Esophagus (tissue), 2 donors: ENCODE results near the gene LRP5. TPM values are rescaled to one million over a fixed set of nuclear protein-coding genes. Genes with fewer than 3 reads are reported as not detected.
"Not testable (repeated sequence)": the region's sequence is repeated elsewhere in the genome, so short reads cannot be mapped to it uniquely, and the experiment has no call there.

Experiments
- H3K27ac ChIP-seq, 2 donors: one replicate each; pipeline ENCODE4 v1.5.1; 2013; ENCODE audit warnings: low read depth in 2 of 2, mild to moderate bottlenecking in 2 of 2, inconsistent platforms in 1 of 2, low read length in 1 of 2, moderate library complexity in 1 of 2
- H3K27me3 ChIP-seq, 2 donors: one replicate each; pipeline ENCODE4 v1.6.1; 2013; ENCODE audit warnings: low read length in 2 of 2, control low read depth in 1 of 2, mild to moderate bottlenecking in 1 of 2; ENCODE audit not compliant: insufficient read depth in 2 of 2, control insufficient read depth in 1 of 2
- H3K36me3 ChIP-seq, 2 donors: one replicate each; pipeline ENCODE4 v1.6.1; 2013; ENCODE audit warnings: low read length in 1 of 2; ENCODE audit not compliant: control insufficient read depth in 2 of 2, insufficient read depth in 2 of 2
- H3K4me1 ChIP-seq, 2 donors: one replicate each; pipeline ENCODE4 v1.6.1; 2013; ENCODE audit warnings: low read length in 1 of 2; ENCODE audit not compliant: control insufficient read depth in 2 of 2, insufficient read depth in 2 of 2
- H3K4me3 ChIP-seq, 2 donors: one replicate each; pipeline ENCODE4 v1.5.1; 2013; ENCODE audit warnings: low read length in 2 of 2, mild to moderate bottlenecking in 2 of 2, low read depth in 1 of 2, moderate library complexity in 1 of 2
- H3K9me3 ChIP-seq, 2 donors: one replicate each; pipeline ENCODE4 v1.6.1; 2013; ENCODE audit warnings: mild to moderate bottlenecking in 2 of 2, low read depth in 1 of 2, low read length in 1 of 2, moderate library complexity in 1 of 2; ENCODE audit not compliant: control insufficient read depth in 2 of 2, insufficient read depth in 1 of 2
- WGBS, 2 donors: extraction: QIAGEN DNeasy Blood & Tissue Kit; methylation state at CpG; one replicate each; pipeline ENCODE4 v1.1.7; 2013; 5-methylcytosine and 5-hydroxymethylcytosine counted together
- polyA plus RNA-seq, 2 donors: library from polyadenylated mRNA; stranded (reverse); fragments of 200-250 nt; gene quantifications; one replicate each; pipeline ENCODE4 v1.2.3, GENCODE V29; 2013
- donor health status: healthy with polysubstance abuse.
- donor health status: Bipolar disorder and iron deficiency.

LRP5 gene
- polyA plus RNA-seq, 2 donors, result 16.0 to 24.5 TPM

GRCh38 chr11:68282141-68282860 is 30.1 kb upstream of the LRP5 start:
- no peaks in the 10 kb centered on the region for H3K36me3 ChIP-seq
- H3K27me3 ChIP-seq, result no peaks in the 10 kb centered on the region
- no peak overlapping the region for H3K4me3 ChIP-seq
- H3K4me1 ChIP-seq, result no peaks in the 10 kb centered on the region
- no peaks in the 10 kb centered on the region for H3K9me3 ChIP-seq
- no peak overlapping the region for H3K27ac ChIP-seq
- WGBS, 2 donors, result 50 to 51% methylated on average over 15 of the region's 15 CpGs

DNA sequence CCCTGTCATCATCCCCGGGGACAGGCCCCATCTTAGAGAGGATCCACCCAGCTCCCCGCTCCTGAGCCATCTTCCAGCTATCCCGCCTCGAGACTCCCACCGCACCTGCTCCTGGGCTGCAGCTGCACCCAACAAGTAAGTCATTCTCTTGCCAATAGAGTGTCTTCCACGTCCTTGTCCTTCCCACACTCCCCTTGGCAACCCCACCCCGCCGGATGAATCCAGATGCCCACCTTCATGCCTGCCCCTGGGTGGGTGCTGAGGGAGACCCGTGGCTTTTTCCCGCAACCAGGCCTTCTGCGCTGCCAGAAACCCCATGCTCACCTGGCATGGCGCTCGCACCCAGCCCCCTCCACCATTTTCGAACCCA is 29.5 kb upstream of the LRP5 start:
- no peaks in the 10 kb centered on the region for H3K4me1 ChIP-seq
- H3K27ac ChIP-seq, result no peak overlapping the region
- WGBS, 2 donors, result 94 to 95% methylated on average over 14 of the region's 14 CpGs
- no peak overlapping the region for H3K4me3 ChIP-seq
- H3K9me3 ChIP-seq, result no peaks in the 10 kb centered on the region
- H3K36me3 ChIP-seq, result no peaks in the 10 kb centered on the region
- no peaks in the 10 kb centered on the region for H3K27me3 ChIP-seq

DNA sequence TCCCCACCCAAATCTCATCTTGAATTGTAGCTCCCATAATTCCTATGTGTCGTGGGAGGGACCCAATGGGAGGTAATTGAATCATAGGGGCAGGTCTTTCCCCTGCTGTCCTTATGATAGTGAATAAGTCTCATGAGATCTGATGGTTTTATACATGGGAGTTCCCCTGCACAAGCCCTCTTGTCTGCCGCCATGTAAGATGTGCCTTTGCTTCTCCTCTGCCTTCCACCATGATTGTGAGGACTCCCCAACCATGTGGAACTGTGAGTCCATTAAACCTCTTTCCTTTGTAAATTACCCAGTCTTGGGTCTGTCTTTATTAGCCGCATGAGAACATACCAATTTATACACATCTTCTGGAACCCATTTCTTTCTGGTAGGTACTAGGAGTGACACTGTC is 27.8 kb upstream of the LRP5 start:
- H3K4me1 ChIP-seq, H3K4me3 ChIP-seq, H3K36me3 ChIP-seq, H3K27me3 ChIP-seq, H3K9me3 ChIP-seq, H3K27ac ChIP-seq: not testable (repeated sequence)
- 94 to 95% methylated on average over 3 of the region's 3 CpGs for WGBS, 2 donors

DNA sequence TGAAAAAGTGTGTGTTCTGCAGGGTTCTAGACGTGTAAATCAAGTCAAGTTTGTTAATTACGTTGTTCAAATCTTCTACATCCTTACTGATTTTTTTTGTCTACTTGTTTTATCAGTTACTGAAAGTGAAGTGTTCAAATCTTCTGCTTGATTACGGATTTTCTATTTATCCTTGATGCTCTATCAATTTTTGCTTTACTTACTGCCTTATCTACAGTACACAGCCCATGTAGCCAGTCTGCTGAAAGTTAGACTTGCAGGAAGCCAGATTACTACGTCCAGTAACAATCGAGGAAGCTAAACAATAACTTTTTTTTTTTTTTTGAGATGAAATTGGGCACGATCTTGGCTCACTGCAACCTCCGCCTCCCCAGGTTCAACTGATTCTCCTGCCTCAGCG is 25.0 kb upstream of the LRP5 start:
- no peaks in the 10 kb centered on the region for H3K27me3 ChIP-seq
- 67 to 74% methylated on average over 8 of the region's 8 CpGs for WGBS, 2 donors
- H3K4me3 ChIP-seq, result no peak overlapping the region
- no peak overlapping the region for H3K27ac ChIP-seq
- H3K4me1 ChIP-seq, result no peaks in the 10 kb centered on the region
- no peaks in the 10 kb centered on the region for H3K9me3 ChIP-seq
- H3K36me3 ChIP-seq, result no peaks in the 10 kb centered on the region

DNA sequence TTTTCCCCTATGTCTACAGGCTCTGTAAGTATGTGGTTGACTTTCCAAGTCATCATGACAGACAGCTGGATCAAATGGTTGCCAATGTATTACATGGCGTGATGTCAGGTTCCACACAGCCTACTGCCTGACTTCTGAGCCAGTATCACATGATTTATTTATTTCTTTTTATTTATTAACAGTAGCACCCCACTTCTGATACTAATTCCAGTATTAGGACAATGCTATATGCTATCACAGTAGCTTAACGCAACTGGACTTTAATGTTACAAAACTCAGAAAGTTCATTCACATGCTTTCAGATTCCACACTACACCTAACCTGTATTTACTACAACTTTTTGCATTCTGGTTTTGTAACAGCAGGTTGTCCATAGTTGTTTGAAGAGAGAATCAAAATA is 22.9 kb upstream of the LRP5 start:
- WGBS, 2 donors, result 94 to 95% methylated on average over 2 of the region's 2 CpGs
- H3K27me3 ChIP-seq, result no peaks in the 10 kb centered on the region

GRCh38 chr11:68293708-68294107 is 18.7 kb upstream of the LRP5 start:
- Histone ChIP-seq H3K4me1 (no peaks in the 10 kb centered on the region), H3K27me3 (no peaks in the 10 kb centered on the region), H3K27ac (no peak overlapping the region), H3K36me3 (no peaks in the 10 kb centered on the region), H3K9me3 (no peaks in the 10 kb centered on the region), H3K4me3 (no peak overlapping the region)
- 79 to 89% methylated on average over 2 of the region's 2 CpGs for WGBS, 2 donors

More for the DNA sequence above, 22.9 kb upstream of the LRP5 start:
- H3K4me1 ChIP-seq, result no peaks in the 10 kb centered on the region
- H3K9me3 ChIP-seq, result no peaks in the 10 kb centered on the region
- H3K36me3 ChIP-seq, result no peaks in the 10 kb centered on the region
- no peak overlapping the region for H3K4me3 ChIP-seq
- H3K27ac ChIP-seq, result no peak overlapping the region

- no peaks in the 10 kb centered on the region for H3K27me3 ChIP-seq
- 98% methylated on average over 1 of the region's 1 CpG for WGBS, 2 donors
- H3K4me1 ChIP-seq, result no peaks in the 10 kb centered on the region
- no peaks in the 10 kb centered on the region for H3K9me3 ChIP-seq
- H3K36me3 ChIP-seq, result no peaks in the 10 kb centered on the region
- no peak overlapping the region for H3K4me3 ChIP-seq
- no peak overlapping the region for H3K27ac ChIP-seq
Observed at GRCh38 chr11:68295271-68295670, 17.1 kb upstream of the LRP5 start.

GRCh38 chr11:68295940-68296339 is 16.5 kb upstream of the LRP5 start:
- Histone ChIP-seq H3K4me3 (no peak overlapping the region), H3K9me3 (no peaks in the 10 kb centered on the region), H3K36me3 (no peaks in the 10 kb centered on the region), H3K4me1 (no peaks in the 10 kb centered on the region), H3K27ac (no peak overlapping the region), H3K27me3 (no peaks in the 10 kb centered on the region)
- WGBS, 2 donors, result 89 to 93% methylated on average over 5 of the region's 5 CpGs

DNA sequence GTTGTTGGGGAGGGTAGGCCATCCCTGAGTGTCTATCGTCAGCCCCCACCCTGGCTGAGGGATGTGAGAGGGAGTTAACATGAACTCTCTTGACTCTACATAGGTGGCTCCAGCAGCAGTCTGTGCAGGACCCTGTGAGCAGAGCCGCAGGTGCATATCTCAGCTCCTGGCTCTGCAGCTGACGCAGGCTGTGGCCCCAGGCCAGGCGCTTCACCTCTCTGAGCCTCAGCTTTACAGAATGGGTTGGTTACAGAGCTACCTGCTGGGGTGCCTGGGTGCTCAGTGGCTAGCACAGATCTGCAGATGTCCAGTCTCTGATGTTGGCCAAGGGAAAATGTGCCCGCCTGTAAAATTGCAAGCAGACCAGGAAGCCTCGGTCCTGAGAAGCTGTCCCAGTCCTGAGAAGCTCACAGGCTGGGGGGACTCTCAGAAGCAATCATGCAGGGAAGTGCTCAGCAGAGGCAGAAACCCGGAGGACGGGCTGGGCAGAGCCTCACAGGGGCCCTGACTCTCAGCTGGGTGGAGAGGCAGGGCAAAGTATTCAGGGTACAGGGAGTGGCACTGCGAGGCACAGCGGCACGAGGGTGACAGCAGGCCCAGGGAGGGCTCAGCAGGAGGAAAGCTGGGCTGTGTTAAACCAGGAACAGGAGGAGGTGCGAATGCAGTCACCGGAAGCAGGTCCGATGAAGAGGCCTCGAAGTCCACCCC is 15.9 kb upstream of the LRP5 start:
- WGBS, 2 donors, result 78 to 85% methylated on average over 15 of the region's 15 CpGs
- Histone ChIP-seq H3K9me3 (no peaks in the 10 kb centered on the region), H3K4me3 (no peak overlapping the region), H3K27me3 (no peaks in the 10 kb centered on the region), H3K36me3 (no peaks in the 10 kb centered on the region), H3K27ac (no peak overlapping the region), H3K4me1 (no peaks in the 10 kb centered on the region)

DNA sequence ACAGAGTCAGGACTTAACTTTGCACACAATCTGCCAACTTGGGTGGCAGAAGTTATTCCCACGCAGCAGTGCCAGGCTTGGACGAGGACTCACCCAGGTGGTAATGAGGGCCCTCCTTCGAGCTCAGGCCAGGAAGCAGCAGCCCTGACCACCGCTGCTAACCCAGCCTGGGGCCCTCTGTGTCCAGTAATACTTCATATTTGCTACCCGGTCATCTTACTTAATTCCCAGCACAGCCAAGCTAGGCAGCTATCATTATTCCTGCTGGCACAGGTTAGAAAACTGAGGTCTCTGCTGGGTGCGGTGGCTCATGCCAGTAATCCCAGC is 15.4 kb upstream of the LRP5 start:
- Histone ChIP-seq H3K27ac (no peak overlapping the region), H3K9me3 (no peaks in the 10 kb centered on the region), H3K4me3 (no peak overlapping the region), H3K4me1 (no peaks in the 10 kb centered on the region), H3K36me3 (no peaks in the 10 kb centered on the region), H3K27me3 (no peaks in the 10 kb centered on the region)
- 85 to 89% methylated on average over 6 of the region's 6 CpGs for WGBS, 2 donors
